ENCODE measurements around the gene RPL27. TPM values are rescaled to one million over a fixed set of nuclear protein-coding genes. Genes with fewer than 3 reads are reported as not detected.

The RPL27 gene
- 1,000 to 10,000 TPM; 1,640 to 1,647 TPM for total RNA-seq

DNA sequence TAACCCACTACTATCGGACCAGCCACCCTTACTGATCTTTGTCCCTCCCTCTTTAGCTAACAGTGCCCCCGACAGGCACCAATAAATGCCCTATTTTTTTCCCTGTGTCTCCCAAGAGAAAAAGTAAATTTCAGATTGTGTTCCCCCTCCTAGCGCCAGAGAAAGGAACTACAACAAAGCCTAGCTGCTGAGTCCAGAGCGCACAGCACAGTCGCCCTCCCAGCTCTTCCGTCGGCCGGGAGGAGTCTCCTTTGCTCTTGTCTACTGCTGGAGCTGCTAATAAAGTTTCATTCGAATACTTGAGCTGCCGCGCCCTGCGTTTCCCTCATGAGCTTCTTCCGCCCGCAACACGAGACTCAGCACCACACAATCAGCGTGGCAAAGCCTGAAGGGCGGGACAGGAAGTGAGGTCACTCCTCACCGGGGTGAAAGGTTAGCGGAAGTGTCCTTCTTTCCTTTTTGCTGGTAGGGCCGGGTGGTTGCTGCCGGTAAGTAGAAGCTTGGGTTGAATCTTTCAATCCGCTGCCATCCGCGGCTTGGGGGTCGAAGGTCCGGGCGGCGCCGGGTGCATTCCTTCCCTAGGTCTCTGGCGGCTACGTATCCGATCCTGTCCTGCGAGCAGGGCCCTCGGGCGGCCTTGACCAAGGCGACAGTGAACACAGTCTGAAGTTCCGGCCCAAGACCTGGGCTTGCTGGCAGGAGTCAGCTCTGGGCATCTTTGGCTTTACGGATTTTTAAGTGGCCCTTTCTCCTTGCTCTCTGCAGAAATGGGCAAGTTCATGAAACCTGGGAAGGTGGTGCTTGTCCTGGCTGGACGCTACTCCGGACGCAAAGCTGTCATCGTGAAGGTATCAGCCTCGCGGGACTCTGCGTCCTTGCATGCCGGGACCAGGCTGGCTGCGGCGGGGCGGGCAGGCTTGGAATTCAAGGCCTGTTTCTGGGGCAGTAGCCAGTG is at the start of gene RPL27:
Gene RPL27 (plus strand): TSS at position 436 of the 955 bp plus-strand sequence. CDS start 332 bp downstream, at position 768.
- TF ChIP-seq, protein P1, sequence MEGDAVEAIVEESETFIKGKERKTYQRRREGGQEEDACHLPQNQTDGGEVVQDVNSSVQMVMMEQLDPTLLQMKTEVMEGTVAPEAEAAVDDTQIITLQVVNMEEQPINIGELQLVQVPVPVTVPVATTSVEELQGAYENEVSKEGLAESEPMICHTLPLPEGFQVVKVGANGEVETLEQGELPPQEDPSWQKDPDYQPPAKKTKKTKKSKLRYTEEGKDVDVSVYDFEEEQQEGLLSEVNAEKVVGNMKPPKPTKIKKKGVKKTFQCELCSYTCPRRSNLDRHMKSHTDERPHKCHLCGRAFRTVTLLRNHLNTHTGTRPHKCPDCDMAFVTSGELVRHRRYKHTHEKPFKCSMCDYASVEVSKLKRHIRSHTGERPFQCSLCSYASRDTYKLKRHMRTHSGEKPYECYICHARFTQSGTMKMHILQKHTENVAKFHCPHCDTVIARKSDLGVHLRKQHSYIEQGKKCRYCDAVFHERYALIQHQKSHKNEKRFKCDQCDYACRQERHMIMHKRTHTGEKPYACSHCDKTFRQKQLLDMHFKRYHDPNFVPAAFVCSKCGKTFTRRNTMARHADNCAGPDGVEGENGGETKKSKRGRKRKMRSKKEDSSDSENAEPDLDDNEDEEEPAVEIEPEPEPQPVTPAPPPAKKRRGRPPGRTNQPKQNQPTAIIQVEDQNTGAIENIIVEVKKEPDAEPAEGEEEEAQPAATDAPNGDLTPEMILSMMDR (IDR thresholded peaks at IDR 0.05) = peak; percentile 85
- ChIA-PET POLR2A (interaction anchor here (0.6 to 3.2 kb wide), 31 partner anchors 9 to 363 kb away, joined by 3 to 36 read pairs (median 4); partner anchors contain the start of genes AARSD1, BECN1, BRCA1 and IFI35), CTCF (interaction anchor here (0.6 to 2.6 kb wide), 29 partner anchors 9 to 420 kb away, joined by 3 to 21 read pairs (median 4); partner anchors contain the start of genes AARSD1, BECN1, IFI35 and PSMC3IP)
- H3K9me3 Mint-ChIP-seq = no peaks in the 10 kb centered on the region
- DNase-seq = peak; percentile 99
- ATAC-seq = peak; percentile 97
- intact Hi-C loops (cut with micrococcal nuclease) = loop anchor here (10.0 kb wide), 1 partner anchor 153 kb away; the partner anchor contains the start of gene AOC2
- peak within 1 kb of the TSS; percentile 99 for H3K27ac Mint-ChIP-seq
- H3K4me3 Mint-ChIP-seq = peak within 1 kb of the TSS; percentile 96
- peaks cover 47% of the 10 kb centered on the region for H3K36me3 Mint-ChIP-seq (ENCODE audit: low read depth)
- peaks cover 25% of the 10 kb centered on the region for H3K4me1 Mint-ChIP-seq (ENCODE audit: low read depth)
- no peaks in the 10 kb centered on the region for H3K27me3 Mint-ChIP-seq

- intact Hi-C loops (cut with micrococcal nuclease) = no loop called here
- Mint-ChIP-seq H3K9me3 (no peaks in the 10 kb centered on the region), H3K27me3 (no peaks in the 10 kb centered on the region), H3K4me3 (no peak overlapping the region), H3K27ac (no peak overlapping the region), H3K36me3 (ENCODE audit: low read depth) (peaks cover 33% of the 10 kb centered on the region), H3K4me1 (ENCODE audit: low read depth) (no peaks in the 10 kb centered on the region)
- ChIA-PET POLR2A (interaction anchor here (1.3 kb wide), 1 partner anchor 102 kb away, joined by 3 read pairs; no protein-coding TSS in a partner anchor), CTCF (no interaction called here)
- DNase-seq (no peak), ATAC-seq (no peak)
- TF ChIP-seq, protein P1 (IDR thresholded peaks at IDR 0.05) = no peak
Observed at GRCh38 chr17:42950044-42950783, 48.0 kb upstream of the RPL27 start.

- Mint-ChIP-seq H3K9me3 (no peaks in the 10 kb centered on the region), H3K4me3 (no peak overlapping the region), H3K4me1 (ENCODE audit: low read depth) (no peaks in the 10 kb centered on the region), H3K27me3 (no peaks in the 10 kb centered on the region), H3K27ac (peak overlapping the region; percentile 61), H3K36me3 (ENCODE audit: low read depth) (peaks cover 51% of the 10 kb centered on the region)
- TF ChIP-seq, protein P1 (IDR thresholded peaks at IDR 0.05) = no peak
- ATAC-seq = no peak
- ChIA-PET CTCF (interaction anchor here (1.2 kb wide), 1 partner anchor 8 kb away, joined by 4 read pairs; no protein-coding TSS in a partner anchor), POLR2A (interaction anchor here (1.1 to 1.6 kb wide), 2 partner anchors 10 to 26 kb away, joined by 3 to 5 read pairs; partner anchors contain the start of genes AARSD1 and PTGES3L)
- DNase-seq = no peak
- intact Hi-C loops (cut with micrococcal nuclease) = no loop called here
Observed at GRCh38 chr17:42953669-42954068, 44.5 kb upstream of the RPL27 start.

GRCh38 chr17:42964161-42964932 is 33.9 kb upstream of the RPL27 start, which contains the start of gene AARSD1:
Gene AARSD1, minus strand, starts transcription at chr17:42964454. Its CDS starts 14 bp downstream, at chr17:42964440.
- Mint-ChIP-seq H3K9me3 (no peaks in the 10 kb centered on the region), H3K4me1 (ENCODE audit: low read depth) (peaks cover 17% of the 10 kb centered on the region), H3K4me3 (peak within 1 kb of the TSS; percentile 88), H3K36me3 (ENCODE audit: low read depth) (peaks cover 29% of the 10 kb centered on the region), H3K27me3 (no peaks in the 10 kb centered on the region), H3K27ac (peak within 1 kb of the TSS; percentile 95)
- CTCF ChIA-PET = interaction anchor here (0.7 kb wide), 1 partner anchor 34 kb away, joined by 3 read pairs; the partner anchor contains the start of gene RPL27
- ATAC-seq (peak; percentile 98), DNase-seq (peak; percentile 95)
- POLR2A ChIA-PET = interaction anchor here (0.6 to 2.2 kb wide), 10 partner anchors 10 to 1046 kb away, joined by 3 to 13 read pairs (median 3); partner anchors contain the start of genes BRCA1, COA3, PTGES3L and RPL27
- TF ChIP-seq, protein P1 (IDR thresholded peaks at IDR 0.05) = no peak
- intact Hi-C loops (cut with micrococcal nuclease) = no loop called here
